Endothelial cell of umbilical vein (primary cell): Measurements from ENCODE around the gene GABBR2. TPM values are rescaled to one million over a fixed set of nuclear protein-coding genes. Genes with fewer than 3 reads are reported as not detected.

Experiments
- BruUV-seq: library from RNA; stranded (reverse); fragments of 400-500 nt; replicated peaks from 2 replicates; lab custom pipeline; 2021; lab: Mats Ljungman, UMichigan
- CTCF ChIA-PET: fragments of 300-600, 350-600 bp; sonication (Branson Sonifier 250); formaldehyde crosslinking; loops from one replicate; lab custom pipeline; 2021; ENCODE audit warnings: antibody characterized with exemption, inconsistent platforms; lab: Charles Lee
- POLR2A ChIA-PET: fragments of 300-600, 350-600 bp; sonication (Branson Sonifier 250); formaldehyde crosslinking; loops from one replicate; lab custom pipeline; 2021; ENCODE audit warnings: antibody characterized with exemption, inconsistent platforms; lab: Charles Lee
- DNase-seq: peaks from one replicate; pipeline ENCODE4 v3.0.0-alpha.2; 2011; ENCODE audit warnings: low read depth, low spot score
- FAIRE-seq: peaks from 2 replicates; lab custom pipeline; 2011; peaks lifted over from hg19 to GRCh38; lab: Jason Lieb, UNC
- H2AFZ ChIP-seq: 2 replicates; pipeline ENCODE4 v1.6.0; 2012; ENCODE audit warnings: low read depth, low read length, control low read depth, inconsistent platforms
- H3K27ac ChIP-seq: 2 replicates; pipeline ENCODE4 v1.5.1; 2011; ENCODE audit warnings: low read depth, mild to moderate bottlenecking, control low read depth, low read length, moderate library complexity; ENCODE audit not compliant: insufficient read depth
- H3K27me3 ChIP-seq, 2 experiments: 2 replicates each; pipeline versions ENCODE4 v1.6.0 to v1.6.1; 2011; ENCODE audit warnings: low read length in 2 of 2, mixed read lengths in 1 of 2; ENCODE audit not compliant: control insufficient read depth in 2 of 2, insufficient read depth in 2 of 2
- H3K36me3 ChIP-seq, 2 experiments: 2 replicates in 1 of 2; 3 replicates in 1 of 2; pipeline ENCODE4 v1.5.1; 2011; ENCODE audit warnings: low read length in 2 of 2, mild to moderate bottlenecking in 1 of 2, moderate library complexity in 1 of 2; ENCODE audit not compliant: control insufficient read depth in 2 of 2, insufficient read depth in 2 of 2; ENCODE audit errors: extremely low read depth in 1 of 2
- H3K4me1 ChIP-seq: 3 replicates; pipeline ENCODE4 v1.5.1; 2011; ENCODE audit warnings: mild to moderate bottlenecking, low read length; ENCODE audit not compliant: control insufficient read depth, insufficient read depth; ENCODE audit errors: extremely low read depth
- H3K4me2 ChIP-seq: 2 replicates; pipeline ENCODE4 v1.6.1; 2011; ENCODE audit warnings: low read length, control low read depth, mixed read lengths; ENCODE audit not compliant: insufficient read depth
- H3K4me3 ChIP-seq, 3 experiments: fragments of 200-600 bp in 1 of 3; sonication (generic), shearing (Covaris generic) in 1 of 3; replicated peaks in 1 of 3; 2 replicates each; pipeline ENCODE4 v1.5.1; 2011 to 2016; ENCODE audit warnings: control low read depth in 3 of 3, low read length in 3 of 3, mild to moderate bottlenecking in 2 of 3, inconsistent platforms in 1 of 3, low read depth in 1 of 3, moderate library complexity in 1 of 3; ENCODE audit not compliant: insufficient read depth in 1 of 3
- H3K79me2 ChIP-seq: 2 replicates; pipeline ENCODE4 v1.6.0; 2012; ENCODE audit warnings: low read length, inconsistent platforms; ENCODE audit not compliant: control insufficient read depth, insufficient read depth
- H3K9ac ChIP-seq: replicated peaks from 2 replicates; pipeline ENCODE3; 2011; ENCODE audit warnings: low read length, control low read depth; ENCODE audit not compliant: insufficient read depth; ENCODE audit errors: extremely low read depth
- H3K9me1 ChIP-seq: replicated peaks from 3 replicates; pipeline ENCODE4 v1.6.0; 2011; ENCODE audit warnings: mild to moderate bottlenecking, low read length; ENCODE audit not compliant: control insufficient read depth, insufficient read depth; ENCODE audit errors: extremely low read depth
- H3K9me3 ChIP-seq: replicated peaks from 2 replicates; pipeline ENCODE4 v1.5.1; 2012; ENCODE audit warnings: low read length, inconsistent platforms; ENCODE audit not compliant: control insufficient read depth, insufficient read depth
- H4K20me1 ChIP-seq: replicated peaks from 2 replicates; pipeline ENCODE3; 2011; ENCODE audit warnings: mild to moderate bottlenecking, low read length; ENCODE audit not compliant: control insufficient read depth, insufficient read depth; ENCODE audit errors: extremely low read depth
- EZH2 ChIP-seq: IDR thresholded peaks from 2 replicates; pipeline ENCODE4 v1.6.1; 2012; ENCODE audit warnings: borderline replicate concordance, low read depth, mild to moderate bottlenecking, moderate library complexity, low read length, inconsistent platforms; ENCODE audit not compliant: severe bottlenecking
- FOS ChIP-seq: IDR thresholded peaks from 2 replicates; pipeline ENCODE4 v1.6.1; 2011; ENCODE audit warnings: mild to moderate bottlenecking, low read length, moderate library complexity, borderline replicate concordance; ENCODE audit not compliant: insufficient read depth
- GATA2 ChIP-seq: IDR thresholded peaks from 2 replicates; pipeline ENCODE4 v1.7.0; 2011; ENCODE audit warnings: low read depth, mild to moderate bottlenecking, moderate library complexity, mixed read lengths, low read length; ENCODE audit not compliant: insufficient read length, insufficient read depth
- JUN ChIP-seq: IDR thresholded peaks from 2 replicates; pipeline ENCODE4 v1.6.1; 2011; ENCODE audit warnings: borderline replicate concordance, low read depth; ENCODE audit not compliant: insufficient read length, insufficient read depth
- MYC ChIP-seq: IDR thresholded peaks from one replicate; pipeline ENCODE4 v1.6.1; 2011; ENCODE audit warnings: mild to moderate bottlenecking, low read depth, low read length
- POLR2A ChIP-seq: IDR thresholded peaks from 2 replicates; pipeline ENCODE4 v1.6.1; 2012; ENCODE audit warnings: low read depth, mild to moderate bottlenecking, control low read depth, low read length
- POLR2AphosphoS5 ChIP-seq: IDR thresholded peaks from 2 replicates; pipeline ENCODE4 v1.6.1; 2012; ENCODE audit warnings: low read depth, mild to moderate bottlenecking, control low read depth, low read length, moderate library complexity; ENCODE audit not compliant: insufficient read depth
- dilution Hi-C: fragments of 300-500 bp; cut with MboI; formaldehyde crosslinking; loops from one replicate; pipeline ENCODE4 v1.15.0; 2019; ENCODE audit warnings: low sequenced_read_pairs; ENCODE audit not compliant: extremely low pct_ligation_motif_present
- intact Hi-C: fragments of 100-400 bp; cut with micrococcal nuclease; formaldehyde crosslinking; loops from one replicate; pipeline ENCODE4 v1.10.0; 2022
- polyA plus RNA-seq, 4 experiments: library from polyadenylated mRNA; depleted of rRNA in 3 of 4; stranded (reverse) in 3 of 4; unstranded in 1 of 4; fragments of >200 nt; gene quantifications; 2 replicates each; pipeline versions ENCODE4 v1.2.1 to v1.2.3, GENCODE V29; 2011 to 2012; ENCODE audit warnings: missing spikeins in 1 of 4
- total RNA-seq: library from RNA; stranded (reverse); gene quantifications from 2 replicates; pipeline ENCODE4 v1.2.3, GENCODE V29; 2021
- TF ChIP-seq, protein P1 (sequence below): IDR thresholded peaks from 2 replicates; pipeline ENCODE4 v1.6.1; 2011; ENCODE audit not compliant: insufficient read depth, insufficient read length

The GABBR2 gene
- total and polyA plus RNA-seq, 2 donors (not counting 3 experiments of a cell fraction or from before 2014, with no cell fraction given), result 1.1 to 9.2 TPM

DNA sequence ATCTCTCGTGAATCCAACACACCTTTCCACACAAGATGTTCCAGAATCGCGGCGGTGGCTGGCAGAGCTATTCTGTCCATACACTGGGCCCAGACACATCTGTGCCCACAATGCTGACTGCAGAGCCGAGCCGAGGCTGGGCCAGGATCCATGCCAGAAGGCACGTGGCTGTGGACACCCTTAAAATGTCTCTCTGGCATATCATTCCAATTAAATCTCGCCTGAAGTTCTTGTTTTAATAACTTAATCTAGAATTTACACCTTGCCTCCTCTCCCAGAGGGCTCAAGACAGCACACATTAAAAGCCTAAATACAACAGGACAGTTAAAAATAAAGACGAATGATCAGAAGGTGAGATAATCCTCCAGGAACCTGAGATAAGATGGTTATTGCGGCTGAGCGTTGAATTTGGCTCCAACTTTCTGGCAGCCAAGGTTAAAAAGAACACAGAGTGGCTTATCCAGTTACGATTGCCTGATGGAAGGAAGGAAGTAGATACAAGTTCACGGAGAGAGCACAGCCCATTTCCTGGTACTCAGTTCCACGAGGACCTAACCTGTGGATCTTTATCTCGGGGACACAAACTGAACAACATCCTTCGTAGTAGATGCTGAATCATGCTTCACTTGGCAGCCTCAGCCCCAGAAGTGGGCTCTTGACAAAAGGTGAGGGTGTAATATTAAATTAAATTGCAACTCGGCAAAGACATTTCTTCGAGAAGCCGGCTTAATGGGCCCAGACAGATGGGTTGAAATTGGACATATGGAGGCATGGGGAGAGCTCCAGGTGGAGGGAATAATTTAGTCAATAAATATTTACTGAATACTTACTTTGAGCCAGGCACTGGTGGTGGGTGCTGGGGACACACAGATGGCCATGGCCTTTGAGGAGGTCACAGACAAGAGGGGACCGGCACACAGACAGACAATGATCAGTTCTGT is 367.3 kb downstream of the GABBR2 start:
- no peak overlapping the region for H3K4me3 ChIP-seq
- TF ChIP-seq POLR2AphosphoS5 (peak; percentile 79), POLR2A (no peak), JUN (no peak), EZH2 (no peak), MYC (peak; percentile 55), FOS (peak; percentile 48), GATA2 (peak; percentile 97)
- TF ChIP-seq, protein P1, sequence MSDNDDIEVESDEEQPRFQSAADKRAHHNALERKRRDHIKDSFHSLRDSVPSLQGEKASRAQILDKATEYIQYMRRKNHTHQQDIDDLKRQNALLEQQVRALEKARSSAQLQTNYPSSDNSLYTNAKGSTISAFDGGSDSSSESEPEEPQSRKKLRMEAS, result no peak
- FAIRE-seq (peak; percentile 97), DNase-seq (peak; percentile 64)
- no peaks in the 10 kb centered on the region for H3K9me1 ChIP-seq
- H3K36me3 ChIP-seq, result no peaks in the 10 kb centered on the region
- ChIA-PET CTCF (interaction anchor here (1.3 kb wide), 2 partner anchors 9 to 23 kb away, joined by 3 to 5 read pairs; no protein-coding TSS in a partner anchor), POLR2A (no interaction called here)
- H3K9ac ChIP-seq, result peak overlapping the region; percentile 19
- intact Hi-C loops, result no loop called here
- H3K27ac ChIP-seq, result peak overlapping the region; percentile 53
- H3K4me2 ChIP-seq, result peak overlapping the region; percentile 55
- H3K9me3 ChIP-seq, result no peaks in the 10 kb centered on the region
- no peaks in the 10 kb centered on the region for H3K79me2 ChIP-seq
- no peaks in the 10 kb centered on the region for H3K27me3 ChIP-seq
- H3K4me1 ChIP-seq, result peaks cover 21% of the 10 kb centered on the region
- peak overlapping the region; percentile 43 for H2AFZ ChIP-seq
- dilution Hi-C loops, result no loop called here
- BruUV-seq, result TSS peak; percentile 88
- no peaks in the 10 kb centered on the region for H4K20me1 ChIP-seq
